HG02571 (cell line): ENCODE data around the gene KCTD19.
"Not testable (repeated sequence)": the region's sequence is repeated elsewhere in the genome, so short reads cannot be mapped to it uniquely, and the experiment has no call there.

Experiments used
- ATAC-seq: cut with Tn5 transposase; IDR thresholded peaks from one replicate; pipeline ENCODE4 v1.9.1; 2021; ENCODE audit warnings: mild to moderate bottlenecking, moderate library complexity; ENCODE audit not compliant: unreplicated experiment

Gene KCTD19

DNA sequence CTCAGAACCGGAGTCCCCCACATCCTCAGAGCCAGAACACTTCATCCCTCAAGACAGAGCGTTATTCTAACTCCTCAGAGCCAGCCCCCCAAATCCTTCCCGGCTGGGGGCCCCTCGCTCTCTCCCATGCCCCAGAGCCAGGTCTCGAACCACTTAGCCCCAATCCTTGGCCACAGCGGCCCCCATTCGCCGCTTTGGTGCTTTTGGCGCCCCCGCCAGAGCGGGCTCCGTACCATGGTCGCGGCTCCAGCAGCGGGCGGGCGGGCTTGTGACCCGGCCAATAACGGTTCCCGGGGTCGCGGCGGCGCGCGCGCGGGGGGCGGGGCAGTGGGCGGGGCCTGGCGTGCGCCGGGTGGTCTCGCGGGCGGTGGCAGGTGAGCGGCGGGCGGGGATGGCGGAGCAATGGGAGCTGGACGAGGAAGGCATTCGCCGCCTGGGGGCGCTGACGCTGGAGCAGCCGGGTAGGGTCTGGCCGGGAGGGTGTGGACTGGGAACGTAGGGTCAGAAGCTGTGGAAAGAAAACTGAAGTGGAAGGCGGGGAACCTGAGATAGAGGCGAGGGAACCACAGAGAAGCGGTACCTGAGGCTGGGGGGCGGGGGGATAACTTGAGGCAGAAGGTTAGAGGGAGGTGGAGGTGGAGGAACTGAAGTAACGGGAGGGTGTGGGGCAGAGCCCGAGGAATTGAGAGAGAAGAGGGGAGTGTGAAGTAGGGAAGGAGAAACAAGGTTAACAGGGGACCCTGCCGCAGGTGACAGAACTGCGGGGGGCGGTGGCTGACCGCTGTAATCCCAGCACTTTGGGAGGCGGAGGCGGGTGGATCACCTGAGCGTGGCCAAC, at the start of gene KCTD19, which contains the start of gene LRRC36:
Gene KCTD19 (minus strand): TSS at position 270 of the 838 bp plus-strand sequence. CDS start 34 bp downstream, at position 236.
Gene LRRC36 (plus strand): TSS at position 344 of the 838 bp plus-strand sequence. CDS start 48 bp downstream, at position 392.
- no peak for ATAC-seq

- not testable (repeated sequence) for ATAC-seq
These were observed 49.5 kb upstream of the KCTD19 start for GRCh38 chr16:67376012-67376411.

GRCh38 chr16:67372664-67373063, 46.1 kb upstream of the KCTD19 start:
- no peak for ATAC-seq

GRCh38 chr16:67370661-67371060, 44.1 kb upstream of the KCTD19 start:
- ATAC-seq, result no peak

GRCh38 chr16:67364600-67365235, 38.2 kb upstream of the KCTD19 start:
- ATAC-seq, result no peak

- ATAC-seq, result no peak
These were observed 34.5 kb upstream of the KCTD19 start for GRCh38 chr16:67361038-67361437.

DNA sequence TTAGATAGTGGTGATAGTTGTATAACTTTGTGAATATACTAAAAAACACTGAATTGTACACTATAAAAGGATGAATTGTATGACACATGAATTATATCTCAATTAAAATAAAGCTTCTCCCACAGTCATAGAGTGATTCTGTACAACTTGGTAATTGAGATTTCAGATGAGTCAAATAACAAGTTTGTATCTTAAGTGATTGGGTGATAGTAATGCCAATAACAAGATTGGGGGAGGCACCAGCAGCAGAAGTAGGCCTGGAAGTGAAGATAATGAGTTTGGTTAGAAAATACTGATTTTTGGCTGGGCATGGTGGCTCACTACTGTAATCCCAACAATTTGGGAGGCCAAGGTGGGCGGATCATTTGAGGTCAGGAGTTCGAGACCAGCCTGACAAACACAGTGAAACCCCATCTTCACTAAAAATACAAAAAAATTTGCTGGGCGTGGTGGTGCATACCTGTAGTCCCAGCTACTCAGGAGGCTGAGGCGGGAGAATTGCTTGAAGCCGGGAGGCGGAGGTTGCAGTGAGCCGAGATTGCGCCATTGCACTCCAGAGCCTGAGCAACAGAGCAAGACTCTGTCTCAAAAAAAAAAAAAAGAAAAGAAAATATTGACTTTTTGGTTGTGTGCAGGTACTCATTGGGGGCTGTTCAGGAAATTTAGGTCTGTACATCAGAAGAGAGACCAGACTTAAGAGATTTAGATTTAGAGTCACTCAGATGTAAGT, 33.2 kb upstream of the KCTD19 start:
- not testable (repeated sequence) for ATAC-seq

GRCh38 chr16:67357561-67357960, 31.0 kb upstream of the KCTD19 start:
- ATAC-seq, result no peak

- no peak for ATAC-seq
These were observed 29.9 kb upstream of the KCTD19 start for GRCh38 chr16:67356396-67356795.

DNA sequence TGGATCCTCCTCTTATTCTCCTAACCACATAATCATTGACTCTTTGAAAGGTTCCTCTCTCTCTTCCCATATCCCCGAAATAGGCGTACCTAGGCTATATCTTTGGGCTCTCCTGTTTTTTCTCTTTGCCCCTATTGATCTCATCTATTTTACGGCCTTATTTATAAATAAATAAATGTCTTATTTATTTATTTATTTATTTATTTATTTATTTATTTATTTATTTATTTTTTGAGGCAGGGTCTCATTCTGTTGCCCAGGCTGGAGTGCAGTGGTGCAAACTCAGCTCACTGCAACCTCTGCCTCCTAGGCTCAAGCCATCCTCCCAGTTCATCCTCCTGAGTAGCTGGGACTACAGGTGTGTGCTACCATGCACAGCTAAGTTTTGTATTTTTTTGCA, 25.9 kb upstream of the KCTD19 start:
- not testable (repeated sequence) for ATAC-seq

DNA sequence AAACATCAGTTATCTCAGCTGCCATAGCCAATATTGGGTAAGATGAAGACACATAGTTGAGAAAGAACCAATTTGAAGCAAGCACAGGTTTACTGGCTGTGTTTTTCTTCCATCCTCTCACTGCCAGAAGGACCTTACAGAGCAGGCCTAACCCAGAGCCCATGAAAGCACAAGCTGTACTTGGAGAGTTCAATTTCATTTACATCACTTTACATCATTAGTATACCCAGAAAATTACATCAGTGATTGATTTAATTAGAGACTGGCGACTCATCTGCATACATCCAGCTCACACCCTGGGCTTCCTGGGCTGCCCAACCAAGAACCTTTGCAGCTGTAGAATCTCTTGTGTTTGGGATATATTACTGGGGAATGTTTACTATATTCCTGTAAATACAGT, 23.8 kb upstream of the KCTD19 start:
- ATAC-seq, result no peak

- ATAC-seq, result no peak
These were observed 22.6 kb upstream of the KCTD19 start for GRCh38 chr16:67349172-67349571.

GRCh38 chr16:67346341-67346740, 19.8 kb upstream of the KCTD19 start:
- ATAC-seq, result no peak

- no peak for ATAC-seq
These were observed 18.9 kb upstream of the KCTD19 start for GRCh38 chr16:67345401-67345800.

- no peak for ATAC-seq
These were observed 16.1 kb upstream of the KCTD19 start for GRCh38 chr16:67342616-67343015.

GRCh38 chr16:67341250-67341649, 14.7 kb upstream of the KCTD19 start:
- no peak for ATAC-seq

DNA sequence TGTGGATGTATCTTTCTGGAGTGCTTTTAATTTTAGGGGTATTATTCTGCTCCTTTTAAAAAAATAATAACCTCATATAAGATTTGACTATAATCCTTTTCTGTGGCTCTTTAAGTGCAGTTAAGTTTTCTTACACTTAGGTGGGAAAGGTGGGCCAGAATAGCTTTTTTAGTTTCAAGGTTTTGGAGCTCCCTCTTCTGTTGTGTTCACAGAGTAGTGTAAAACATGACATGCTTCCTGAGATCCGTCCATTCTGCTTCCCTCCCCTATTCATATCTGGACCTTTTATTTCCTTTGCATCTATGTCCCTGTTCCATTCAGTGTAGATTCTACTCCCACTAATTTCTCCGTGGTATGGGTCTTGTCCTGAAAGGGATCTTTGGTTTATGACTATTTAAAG, 12.9 kb upstream of the KCTD19 start:
- no peak for ATAC-seq

DNA sequence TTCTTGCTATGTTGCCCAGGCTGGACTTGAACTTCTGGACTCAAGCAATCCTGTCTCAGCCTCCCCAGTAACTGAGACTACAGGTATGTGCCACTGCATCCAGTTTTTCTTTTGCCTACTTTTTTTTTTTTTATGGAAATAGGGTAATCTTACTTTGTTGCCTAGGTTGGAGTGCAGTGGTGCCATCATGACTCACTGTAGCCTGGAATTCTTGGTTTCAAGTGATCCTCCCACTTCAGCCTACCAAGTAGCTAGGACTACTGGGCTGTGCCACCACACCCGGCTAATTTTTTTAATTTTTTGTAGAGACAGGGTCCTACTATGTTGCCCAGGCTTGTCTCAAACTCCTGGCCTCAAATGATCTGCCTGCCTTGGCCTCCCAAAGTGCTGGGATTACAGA, 10.1 kb upstream of the KCTD19 start:
- no peak for ATAC-seq

DNA sequence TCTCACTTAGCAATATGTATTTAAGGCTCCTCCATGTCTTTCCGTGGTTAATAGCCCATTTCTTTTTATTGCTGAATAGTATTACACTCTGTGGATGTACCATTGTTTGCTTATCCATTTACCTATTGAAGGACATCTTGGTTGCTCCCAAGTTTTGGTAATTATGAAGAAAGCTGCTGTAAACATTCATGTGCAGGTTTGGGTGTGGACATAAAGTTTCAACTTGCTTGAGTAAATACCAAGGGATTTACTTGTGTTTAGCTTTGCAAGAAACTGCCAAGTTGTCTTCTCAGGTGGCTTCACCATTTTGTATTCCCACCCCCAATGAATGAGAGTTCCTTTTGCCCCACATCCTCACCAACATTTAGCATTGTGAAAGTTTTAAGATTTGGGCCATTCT, 9.6 kb upstream of the KCTD19 start:
- no peak for ATAC-seq

GRCh38 chr16:67333315-67333714, 6.8 kb upstream of the KCTD19 start:
- ATAC-seq, result no peak

- ATAC-seq, result no peak
These were observed 3.4 kb upstream of the KCTD19 start for GRCh38 chr16:67329901-67330300.

- ATAC-seq, result no peak
These were observed 1.2 kb upstream of the KCTD19 start for GRCh38 chr16:67327743-67328142.
